IMR-90 (cell line): ENCODE results near the gene ALDH7A1. TPM values are rescaled to one million over a fixed set of nuclear protein-coding genes. Genes with fewer than 3 reads are reported as not detected.

Experiments used
- ATAC-seq: fragments of 200-7000 bp; cut with Tn5 transposase; 2 replicates; pipeline ENCODE4 v1.9.1; 2020; ENCODE audit warnings: low read depth, mild to moderate bottlenecking, moderate library complexity
- BruUV-seq: library from RNA; stranded (reverse); fragments of 400-500 nt; replicated peaks from 2 replicates; lab custom pipeline; 2021; lab: Mats Ljungman, UMichigan
- CTCF ChIA-PET: fragments of 300-600 bp; formaldehyde crosslinking; extraction: SDS; loops from one replicate; lab custom pipeline; 2021; ENCODE audit warnings: antibody characterized with exemption; lab: Yijun Ruan, JAX
- POLR2A ChIA-PET: fragments of 300-600 bp; sonication (Branson Sonifier 250); formaldehyde crosslinking; loops from one replicate; lab custom pipeline; 2022; ENCODE audit warnings: antibody characterized with exemption; ENCODE audit not compliant: unreplicated experiment; lab: Charles Lee
- DNase-seq: peaks from one replicate; pipeline ENCODE4 v3.0.0; 2013
- H2AFZ ChIP-seq: replicated peaks from 2 replicates; pipeline ENCODE3; 2013; ENCODE audit warnings: low read length, mild to moderate bottlenecking; ENCODE audit not compliant: poor library complexity
- H2AK5ac ChIP-seq: 2 replicates; pipeline ENCODE4 v1.6.1; 2013; ENCODE audit warnings: low read depth, low read length, inconsistent platforms
- H2AK9ac ChIP-seq: replicated peaks from 2 replicates; pipeline ENCODE3; 2013; ENCODE audit warnings: mild to moderate bottlenecking, low read depth, low read length, moderate library complexity; ENCODE audit not compliant: poor library complexity
- H2BK120ac ChIP-seq: 2 replicates; pipeline ENCODE4 v1.6.1; 2013; ENCODE audit warnings: low read depth, low read length, inconsistent platforms
- H2BK15ac ChIP-seq: 3 replicates; pipeline ENCODE4 v1.6.1; 2013; ENCODE audit warnings: low read depth, low read length, inconsistent platforms
- H2BK20ac ChIP-seq: 2 replicates; pipeline ENCODE4 v1.6.1; 2013; ENCODE audit warnings: low read depth, mild to moderate bottlenecking, inconsistent platforms, low read length, moderate library complexity
- H2BK5ac ChIP-seq: 2 replicates; pipeline ENCODE4 v1.6.1; 2013; ENCODE audit warnings: mild to moderate bottlenecking, low read depth, low read length, inconsistent platforms; ENCODE audit not compliant: poor library complexity, severe bottlenecking
- H3K14ac ChIP-seq: replicated peaks from 2 replicates; pipeline ENCODE4 v1.6.1; 2013; ENCODE audit warnings: low read depth, low read length, inconsistent platforms
- H3K18ac ChIP-seq: 2 replicates; pipeline ENCODE4 v1.6.1; 2013; ENCODE audit warnings: low read depth, low read length, control low read depth
- H3K23ac ChIP-seq: 2 replicates; pipeline ENCODE4 v1.6.1; 2013; ENCODE audit warnings: low read depth, low read length, inconsistent platforms
- H3K27ac ChIP-seq: 2 replicates; pipeline ENCODE4 v1.5.1; 2013; ENCODE audit warnings: mild to moderate bottlenecking, control low read depth, low read length; ENCODE audit not compliant: insufficient read depth
- H3K27me3 ChIP-seq: 2 replicates; pipeline ENCODE4 v1.6.1; 2013; ENCODE audit warnings: low read length; ENCODE audit not compliant: control insufficient read depth, insufficient read depth
- H3K36me3 ChIP-seq: 2 replicates; pipeline ENCODE4 v1.6.1; 2013; ENCODE audit warnings: low read length, mixed read lengths; ENCODE audit not compliant: control insufficient read depth, insufficient read depth
- H3K4ac ChIP-seq: 2 replicates; pipeline ENCODE4 v1.6.1; 2013; ENCODE audit warnings: low read depth, low read length, inconsistent platforms
- H3K4me1 ChIP-seq: 2 replicates; pipeline ENCODE4 v1.6.1; 2013; ENCODE audit warnings: low read length, mixed read lengths; ENCODE audit not compliant: control insufficient read depth, insufficient read depth
- H3K4me2 ChIP-seq: 2 replicates; pipeline ENCODE4 v1.6.1; 2013; ENCODE audit warnings: low read depth, mild to moderate bottlenecking, control low read depth, low read length, moderate library complexity
- H3K4me3 ChIP-seq: 2 replicates; pipeline ENCODE4 v1.5.1; 2013; ENCODE audit warnings: low read depth, mild to moderate bottlenecking, control low read depth, low read length, moderate library complexity; ENCODE audit not compliant: insufficient read depth
- H3K56ac ChIP-seq: 2 replicates; pipeline ENCODE4 v1.6.1; 2013; ENCODE audit warnings: low read length, inconsistent platforms; ENCODE audit not compliant: insufficient read depth; ENCODE audit errors: extremely low read depth
- H3K79me1 ChIP-seq, 2 experiments: 2 replicates each; pipeline ENCODE4 v1.6.1; 2013; ENCODE audit warnings: low read length in 2 of 2, inconsistent platforms in 1 of 2, low read depth in 1 of 2
- H3K9ac ChIP-seq: 2 replicates; pipeline ENCODE4 v1.6.1; 2013; ENCODE audit warnings: low read depth, low read length, control low read depth
- H3K9me1 ChIP-seq: 2 replicates; pipeline ENCODE4 v1.6.1; 2013; ENCODE audit warnings: low read length, inconsistent platforms; ENCODE audit not compliant: insufficient read depth
- H3K9me3 ChIP-seq: 2 replicates; pipeline ENCODE4 v1.6.1; 2013; ENCODE audit warnings: low read length; ENCODE audit not compliant: control insufficient read depth, insufficient read depth
- H4K20me1 ChIP-seq: 2 replicates; pipeline ENCODE4 v1.6.1; 2013; ENCODE audit warnings: low read length, inconsistent platforms; ENCODE audit not compliant: insufficient read depth
- H4K5ac ChIP-seq: 2 replicates; pipeline ENCODE4 v1.6.1; 2013; ENCODE audit warnings: mild to moderate bottlenecking, low read depth, low read length, control low read depth
- H4K8ac ChIP-seq, 2 experiments: 2 replicates each; pipeline ENCODE4 v1.6.1; 2013; ENCODE audit warnings: low read depth in 2 of 2, low read length in 2 of 2, control low read depth in 1 of 2, inconsistent platforms in 1 of 2
- H4K91ac ChIP-seq: 2 replicates; pipeline ENCODE4 v1.6.1; 2013; ENCODE audit warnings: low read depth, low read length, inconsistent platforms; ENCODE audit not compliant: insufficient read depth
- CEBPB ChIP-seq: IDR thresholded peaks from 2 replicates; pipeline ENCODE4 v1.6.1; 2012; ENCODE audit warnings: low read depth, low read length, improper control_type of control experiment
- CHD1 ChIP-seq: IDR thresholded peaks from 2 replicates; pipeline ENCODE4 v1.6.1; 2012; ENCODE audit warnings: low read depth, low read length, improper control_type of control experiment
- ELK1 ChIP-seq: fragments of 150-350 bp; IDR thresholded peaks from 2 replicates; pipeline ENCODE4 v1.6.1; 2016; ENCODE audit warnings: low read depth, mild to moderate bottlenecking, low read length, moderate library complexity, borderline replicate concordance
- FOS ChIP-seq: fragments of 150-350 bp; IDR thresholded peaks from 2 replicates; pipeline ENCODE4 v1.6.1; 2016; ENCODE audit warnings: low read depth, low read length
- MAFK ChIP-seq: IDR thresholded peaks from 2 replicates; pipeline ENCODE4 v1.6.1; 2012; ENCODE audit warnings: low read depth, low read length, improper control_type of control experiment
- MAZ ChIP-seq: IDR thresholded peaks from 2 replicates; pipeline ENCODE4 v1.6.1; 2012; ENCODE audit warnings: low read depth, mild to moderate bottlenecking, low read length, improper control_type of control experiment, moderate library complexity, borderline replicate concordance
- POLR2A ChIP-seq: IDR thresholded peaks from 2 replicates; pipeline ENCODE4 v1.6.1; 2012; ENCODE audit warnings: mild to moderate bottlenecking, low read depth, low read length
- RAD21 ChIP-seq: IDR thresholded peaks from 2 replicates; pipeline ENCODE4 v1.6.1; 2012; ENCODE audit warnings: low read length, improper control_type of control experiment
- RCOR1 ChIP-seq: IDR thresholded peaks from 2 replicates; pipeline ENCODE4 v1.6.1; 2012; ENCODE audit warnings: mild to moderate bottlenecking, low read length, improper control_type of control experiment; ENCODE audit not compliant: insufficient replicate concordance
- RFX5 ChIP-seq: IDR thresholded peaks from 2 replicates; pipeline ENCODE4 v1.8.0; 2012; ENCODE audit warnings: low read depth, mild to moderate bottlenecking, low read length, moderate library complexity
- SMC3 ChIP-seq: fragments of 150-350 bp; IDR thresholded peaks from 2 replicates; pipeline ENCODE4 v1.6.1; 2016; ENCODE audit warnings: low read depth, mild to moderate bottlenecking, antibody characterized with exemption, low read length, moderate library complexity
- USF2 ChIP-seq: fragments of 150-350 bp; IDR thresholded peaks from 2 replicates; pipeline ENCODE4 v1.6.1; 2017; ENCODE audit warnings: mild to moderate bottlenecking, antibody characterized with exemption, low read length, low read depth
- dilution Hi-C: fragments of 300-500 bp; cut with HindIII; formaldehyde crosslinking; loops from one replicate; pipeline ENCODE4 v1.14.3; 2018; ENCODE audit warnings: low sequenced_read_pairs; ENCODE audit not compliant: unreplicated experiment
- in situ Hi-C: fragments of 300-500 bp; cut with MboI; formaldehyde crosslinking; loops from 3 replicates; pipeline ENCODE4 v1.14.3; 2019; ENCODE audit warnings: low sequenced_read_pairs, inconsistent platforms, mixed read lengths
- intact Hi-C: fragments of 100-400 bp; cut with micrococcal nuclease; formaldehyde crosslinking; loops from 2 replicates; pipeline ENCODE4 v1.10.0; 2022
- polyA plus RNA-seq, 3 experiments: library from polyadenylated mRNA; depleted of rRNA; stranded (reverse); fragments of >200 nt; gene quantifications; 2 replicates each; pipeline ENCODE4 v1.2.3, GENCODE V29; 2012; ENCODE audit warnings: low replicate concordance in 1 of 3
- total RNA-seq: library from RNA; depleted of rRNA; stranded (reverse); fragments of >200 nt; gene quantifications from 2 replicates; pipeline ENCODE4 v1.2.3, GENCODE V29; 2012

The ALDH7A1 gene
- total and polyA plus RNA-seq, 2 of the 4 experiments (the other 2 are of a cell fraction), result 40.9 to 62.2 TPM

- Histone ChIP-seq H3K9me3 (no peaks in the 10 kb centered on the region), H2BK20ac (no peak overlapping the region), H2BK5ac (no peak overlapping the region), H4K5ac (no peak overlapping the region), H3K27me3 (no peaks in the 10 kb centered on the region), H3K23ac (no peak overlapping the region), H3K4me2 (no peak overlapping the region), H3K79me1 (no peaks in the 10 kb centered on the region), H3K9ac (no peak overlapping the region), H3K4ac (no peak overlapping the region), H3K56ac (no peak overlapping the region), H3K18ac (no peak overlapping the region), H4K20me1 (no peaks in the 10 kb centered on the region), H3K27ac (no peak overlapping the region), H4K8ac (no peak overlapping the region), H3K14ac (no peak overlapping the region), H2BK120ac (no peak overlapping the region), H3K9me1 (no peaks in the 10 kb centered on the region), H2BK15ac (no peak overlapping the region), H3K36me3 (no peaks in the 10 kb centered on the region), H2AK5ac (no peak overlapping the region), H3K4me1 (peaks cover 10% of the 10 kb centered on the region), H4K91ac (no peak overlapping the region), H2AK9ac (no peak overlapping the region), H3K4me3 (no peak overlapping the region), H2AFZ (no peak overlapping the region)
- intact Hi-C loops (no loop called here), dilution Hi-C loops (no loop called here), in situ Hi-C loops (no loop called here)
- TF ChIP-seq FOS, result no peak
- TF ChIP-seq ELK1, result no peak
- TF ChIP-seq POLR2A, result no peak
- no peak for TF ChIP-seq RAD21
- no peak for TF ChIP-seq MAZ
- TF ChIP-seq CHD1, result no peak
- no peak for TF ChIP-seq RCOR1
- TF ChIP-seq RFX5, result no peak
- TF ChIP-seq USF2, result no peak
- no peak for TF ChIP-seq SMC3
- no peak for TF ChIP-seq MAFK
- no peak for TF ChIP-seq CEBPB
- ATAC-seq (no peak), DNase-seq (no peak)
- POLR2A ChIA-PET, result no interaction called here
- CTCF ChIA-PET, result no interaction called here
- no TSS peak for BruUV-seq
Measured at GRCh38 chr5:126520593-126520953, 74.4 kb downstream of the ALDH7A1 start.
